Breast epithelium (tissue), 3 donors: Measurements from ENCODE around the gene TCERG1L.
"Not testable (repeated sequence)": the region's sequence is repeated elsewhere in the genome, so short reads cannot be mapped to it uniquely, and the experiment has no call there.

Experiments
- POLR2A ChIP-seq: fragments of 450-650 bp; IDR thresholded peaks from one replicate; pipeline ENCODE4 v1.6.1; 2016; ENCODE audit warnings: antibody characterized with exemption, mild to moderate bottlenecking, moderate library complexity
- POLR2AphosphoS5 ChIP-seq, 3 donors: sonication (generic); formaldehyde crosslinking; IDR thresholded peaks; one replicate each; pipeline ENCODE4 v1.6.1; 2017; ENCODE audit warnings: antibody characterized with exemption in 3 of 3
- TF ChIP-seq, protein P1 (sequence below), 3 donors: fragments of 450-650 bp; IDR thresholded peaks; one replicate each; pipeline ENCODE4 v1.5.1; 2016 to 2017; ENCODE audit warnings: antibody characterized with exemption in 3 of 3, mild to moderate bottlenecking in 3 of 3, moderate library complexity in 3 of 3

- TF ChIP-seq, protein P1, sequence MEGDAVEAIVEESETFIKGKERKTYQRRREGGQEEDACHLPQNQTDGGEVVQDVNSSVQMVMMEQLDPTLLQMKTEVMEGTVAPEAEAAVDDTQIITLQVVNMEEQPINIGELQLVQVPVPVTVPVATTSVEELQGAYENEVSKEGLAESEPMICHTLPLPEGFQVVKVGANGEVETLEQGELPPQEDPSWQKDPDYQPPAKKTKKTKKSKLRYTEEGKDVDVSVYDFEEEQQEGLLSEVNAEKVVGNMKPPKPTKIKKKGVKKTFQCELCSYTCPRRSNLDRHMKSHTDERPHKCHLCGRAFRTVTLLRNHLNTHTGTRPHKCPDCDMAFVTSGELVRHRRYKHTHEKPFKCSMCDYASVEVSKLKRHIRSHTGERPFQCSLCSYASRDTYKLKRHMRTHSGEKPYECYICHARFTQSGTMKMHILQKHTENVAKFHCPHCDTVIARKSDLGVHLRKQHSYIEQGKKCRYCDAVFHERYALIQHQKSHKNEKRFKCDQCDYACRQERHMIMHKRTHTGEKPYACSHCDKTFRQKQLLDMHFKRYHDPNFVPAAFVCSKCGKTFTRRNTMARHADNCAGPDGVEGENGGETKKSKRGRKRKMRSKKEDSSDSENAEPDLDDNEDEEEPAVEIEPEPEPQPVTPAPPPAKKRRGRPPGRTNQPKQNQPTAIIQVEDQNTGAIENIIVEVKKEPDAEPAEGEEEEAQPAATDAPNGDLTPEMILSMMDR (IDR thresholded peaks at IDR 0.05), result not testable (repeated sequence)
- TF ChIP-seq POLR2A; POLR2AphosphoS5 (IDR thresholded peaks at IDR 0.05): not testable (repeated sequence)
Measured at GRCh38 chr10:131152456-131152855, 159.1 kb downstream of the TCERG1L start.
